Hepatocyte (in vitro differentiated cells): ENCODE data around the gene BLACAT1.

ENCODE experiments used
- EZH2 ChIP-seq: fragments of 200-600 bp; sonication (generic); IDR thresholded peaks from 2 replicates; pipeline ENCODE4 v1.6.1; 2016; ENCODE audit warnings: antibody characterized with exemption, mild to moderate bottlenecking, borderline replicate concordance
- EZH2phosphoT487 ChIP-seq: fragments of 200-600 bp; sonication (generic); IDR thresholded peaks from one replicate; pipeline ENCODE4 v1.6.1; 2018; ENCODE audit warnings: antibody characterized with exemption, mild to moderate bottlenecking, low read depth, moderate library complexity; ENCODE audit not compliant: unreplicated experiment, severe bottlenecking
- TF ChIP-seq, protein P1 (sequence below): fragments of 200-600 bp; sonication (generic); IDR thresholded peaks from 2 replicates; pipeline ENCODE4 v1.5.1; 2016; ENCODE audit warnings: antibody characterized with exemption, mild to moderate bottlenecking; ENCODE audit not compliant: poor library complexity

DNA sequence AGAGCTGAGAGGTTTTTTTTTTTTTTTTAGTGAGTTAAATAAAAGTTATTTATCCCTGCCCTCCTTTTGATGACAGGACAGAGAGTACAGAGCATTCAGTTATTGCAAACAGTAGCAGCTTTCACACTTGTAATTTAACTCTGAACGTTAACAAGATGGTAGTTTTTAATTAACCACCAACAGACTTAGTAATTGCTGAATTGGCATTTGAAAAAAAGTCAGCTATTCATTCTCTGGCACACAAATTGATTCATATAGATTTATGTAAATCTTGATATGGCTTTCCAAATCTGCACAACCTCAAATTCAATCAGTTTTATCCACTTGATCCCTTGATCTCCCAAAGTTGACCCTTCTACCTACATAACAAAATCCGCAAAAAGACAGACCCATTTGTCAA lies 34.9 kb downstream of the BLACAT1 start:
- TF ChIP-seq, protein P1, sequence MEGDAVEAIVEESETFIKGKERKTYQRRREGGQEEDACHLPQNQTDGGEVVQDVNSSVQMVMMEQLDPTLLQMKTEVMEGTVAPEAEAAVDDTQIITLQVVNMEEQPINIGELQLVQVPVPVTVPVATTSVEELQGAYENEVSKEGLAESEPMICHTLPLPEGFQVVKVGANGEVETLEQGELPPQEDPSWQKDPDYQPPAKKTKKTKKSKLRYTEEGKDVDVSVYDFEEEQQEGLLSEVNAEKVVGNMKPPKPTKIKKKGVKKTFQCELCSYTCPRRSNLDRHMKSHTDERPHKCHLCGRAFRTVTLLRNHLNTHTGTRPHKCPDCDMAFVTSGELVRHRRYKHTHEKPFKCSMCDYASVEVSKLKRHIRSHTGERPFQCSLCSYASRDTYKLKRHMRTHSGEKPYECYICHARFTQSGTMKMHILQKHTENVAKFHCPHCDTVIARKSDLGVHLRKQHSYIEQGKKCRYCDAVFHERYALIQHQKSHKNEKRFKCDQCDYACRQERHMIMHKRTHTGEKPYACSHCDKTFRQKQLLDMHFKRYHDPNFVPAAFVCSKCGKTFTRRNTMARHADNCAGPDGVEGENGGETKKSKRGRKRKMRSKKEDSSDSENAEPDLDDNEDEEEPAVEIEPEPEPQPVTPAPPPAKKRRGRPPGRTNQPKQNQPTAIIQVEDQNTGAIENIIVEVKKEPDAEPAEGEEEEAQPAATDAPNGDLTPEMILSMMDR: no peak
- TF ChIP-seq EZH2phosphoT487 (no peak), EZH2 (no peak)
